CD4-positive, alpha-beta T cell treated with Interferon alpha-2 for 1 hour (primary cell): Measurements from ENCODE around the gene ACOT8.
"Not testable (repeated sequence)": the region's sequence is repeated elsewhere in the genome, so short reads cannot be mapped to it uniquely, and the experiment has no call there.

Experiments used
- DNase-seq, 2 donors: peaks; one replicate each; pipeline ENCODE4 v3.0.0-alpha.2; 2020 to 2022

ACOT8 gene

DNA sequence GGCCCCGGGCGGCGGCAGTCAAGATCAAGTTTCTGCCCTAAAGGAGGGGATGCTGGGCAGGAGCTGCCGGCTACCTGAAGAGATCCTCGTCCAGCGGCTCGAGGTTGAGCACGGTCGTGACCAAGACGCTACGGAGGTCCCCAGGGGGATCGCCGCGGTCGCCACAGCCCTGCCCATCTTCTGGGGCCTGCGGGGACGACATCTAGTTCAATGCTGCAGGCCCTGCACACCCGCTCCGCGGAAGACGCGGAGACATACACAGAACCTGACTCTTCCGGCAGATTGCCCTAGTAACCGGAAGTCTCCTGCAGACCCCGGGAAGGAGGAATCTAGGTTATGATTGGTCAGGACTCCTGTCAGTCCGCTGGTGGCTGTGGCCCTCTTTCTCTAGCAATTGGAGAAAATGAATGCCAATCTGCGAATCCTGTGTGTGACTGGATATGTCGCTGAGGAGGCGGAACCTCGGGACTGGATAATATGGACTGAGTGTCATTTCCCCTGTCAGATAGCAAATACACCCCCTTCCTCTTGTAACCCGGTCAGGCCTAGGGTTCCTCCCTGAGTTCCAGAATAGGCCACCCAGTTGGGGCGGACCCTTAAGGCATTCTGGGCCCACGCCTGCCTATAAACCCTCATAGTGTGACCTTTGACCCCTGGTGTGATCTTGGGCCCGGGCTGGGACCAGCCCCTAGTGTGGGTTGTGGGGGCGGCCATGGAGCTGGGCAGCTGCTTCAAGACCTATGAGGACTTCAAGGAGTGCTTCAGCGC lies at the start of gene ACOT8, which contains the start of gene ZSWIM3:
ACOT8 (minus strand) TSS at position 279 of the 768 bp plus-strand sequence; CDS start at position 202, 77 bp downstream.
ZSWIM3 (plus strand) TSS at position 501 of the 768 bp plus-strand sequence; CDS start at position 713, 212 bp downstream.
- peak; percentile 97 to 100 for DNase-seq

GRCh38 chr20:45905505-45906079 lies 48.4 kb upstream of the ACOT8 start:
- no peak for DNase-seq

GRCh38 chr20:45904583-45905504 lies 47.7 kb upstream of the ACOT8 start:
- DNase-seq: no peak

DNA sequence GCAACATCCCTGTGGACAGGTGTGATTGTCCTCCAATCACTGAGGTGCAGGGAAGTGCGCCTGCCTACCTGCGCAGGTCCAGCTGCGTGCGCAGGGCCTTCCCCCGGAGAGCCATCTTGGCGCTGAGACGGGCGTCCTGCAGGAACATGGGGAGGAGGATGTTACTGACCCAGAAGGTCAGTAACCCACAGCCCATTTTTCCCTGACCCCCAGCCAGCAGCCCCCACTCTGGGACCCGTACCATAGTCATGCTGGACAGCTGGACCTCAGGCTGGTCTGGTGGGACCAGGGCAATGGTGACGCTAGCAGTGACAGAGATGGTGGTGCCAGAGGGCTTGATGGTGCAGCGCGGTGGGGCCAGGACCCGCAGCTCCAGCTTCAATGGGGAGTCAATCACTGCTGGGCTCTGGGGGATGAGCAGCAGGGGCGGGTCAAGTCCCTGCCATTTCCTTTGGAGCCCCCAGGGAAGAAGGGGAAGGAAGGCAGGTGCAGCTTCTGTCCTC lies 45.1 kb upstream of the ACOT8 start:
- no peak for DNase-seq

- DNase-seq: not testable (repeated sequence)
Measured at GRCh38 chr20:45901332-45901731, 44.1 kb upstream of the ACOT8 start.

- no peak for DNase-seq
Measured at GRCh38 chr20:45899046-45899835, 42.0 kb upstream of the ACOT8 start.

DNA sequence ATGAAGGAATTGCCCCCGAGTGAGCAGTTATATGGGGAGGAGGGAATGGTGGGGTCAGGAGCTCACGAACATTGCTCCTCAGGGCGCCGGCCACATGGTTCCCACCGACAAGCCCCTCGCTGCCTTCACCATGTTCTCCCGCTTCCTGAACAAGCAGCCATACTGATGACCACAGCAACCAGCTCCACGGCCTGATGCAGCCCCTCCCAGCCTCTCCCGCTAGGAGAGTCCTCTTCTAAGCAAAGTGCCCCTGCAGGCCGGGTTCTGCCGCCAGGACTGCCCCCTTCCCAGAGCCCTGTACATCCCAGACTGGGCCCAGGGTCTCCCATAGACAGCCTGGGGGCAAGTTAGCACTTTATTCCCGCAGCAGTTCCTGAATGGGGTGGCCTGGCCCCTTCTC lies 41.1 kb upstream of the ACOT8 start:
- no peak for DNase-seq

DNA sequence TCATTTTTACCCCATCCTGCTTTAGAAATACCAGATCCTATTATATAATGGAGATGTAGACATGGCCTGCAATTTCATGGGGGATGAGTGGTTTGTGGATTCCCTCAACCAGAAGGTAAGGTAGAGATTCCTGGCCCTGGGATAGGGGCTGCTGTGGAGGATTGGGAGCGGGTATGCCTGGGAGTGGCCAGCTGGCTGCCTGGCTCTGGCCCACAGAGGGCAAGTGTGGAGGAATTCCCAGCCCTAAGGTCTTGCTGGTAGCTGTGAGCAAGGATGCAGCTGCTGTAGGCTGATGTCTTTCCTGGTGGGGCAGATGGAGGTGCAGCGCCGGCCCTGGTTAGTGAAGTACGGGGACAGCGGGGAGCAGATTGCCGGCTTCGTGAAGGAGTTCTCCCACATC lies 40.5 kb upstream of the ACOT8 start:
- no peak for DNase-seq

- DNase-seq: no peak
Measured at GRCh38 chr20:45897289-45897688, 40.1 kb upstream of the ACOT8 start.

DNA sequence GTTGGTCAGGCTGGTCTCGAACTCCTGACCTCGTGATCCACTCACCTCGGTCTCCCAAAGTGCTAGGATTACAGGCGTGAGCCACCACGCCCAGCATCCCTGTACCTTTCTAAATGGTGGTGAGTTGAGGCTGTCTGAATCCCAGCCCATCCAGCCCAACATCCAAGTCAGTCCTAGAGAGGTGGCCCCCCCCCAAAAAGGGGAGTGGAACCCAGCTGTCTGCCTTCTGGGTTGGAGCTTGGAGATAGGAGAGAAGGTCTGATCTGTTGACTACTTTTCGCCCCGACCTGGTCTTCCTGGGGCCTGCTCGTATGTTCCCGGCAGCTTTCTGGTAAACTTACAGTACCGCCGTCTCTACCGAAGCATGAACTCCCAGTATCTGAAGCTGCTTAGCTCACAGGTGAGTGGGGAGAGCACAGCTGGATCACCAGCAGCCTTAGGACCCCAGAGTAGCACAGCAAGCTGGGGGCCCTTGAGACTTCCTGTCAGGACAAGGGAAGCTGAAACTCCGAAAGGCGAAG lies 39.5 kb upstream of the ACOT8 start:
- DNase-seq: no peak

DNA sequence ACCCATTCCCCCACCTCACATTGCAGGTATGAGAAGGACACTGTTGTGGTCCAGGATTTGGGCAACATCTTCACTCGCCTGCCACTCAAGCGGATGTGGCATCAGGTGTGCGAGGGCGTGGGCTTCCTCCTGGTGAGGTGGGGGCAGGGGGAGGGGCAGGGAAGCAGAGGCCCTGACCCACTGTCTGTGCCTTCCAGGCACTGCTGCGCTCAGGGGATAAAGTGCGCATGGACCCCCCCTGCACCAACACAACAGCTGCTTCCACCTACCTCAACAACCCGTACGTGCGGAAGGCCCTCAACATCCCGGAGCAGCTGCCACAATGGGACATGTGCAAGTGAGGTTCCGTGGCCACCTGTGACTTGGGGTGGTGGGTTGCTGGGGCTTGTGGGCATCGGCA lies 37.6 kb upstream of the ACOT8 start:
- no peak for DNase-seq

GRCh38 chr20:45893831-45894230 lies 36.6 kb upstream of the ACOT8 start:
- DNase-seq: no peak

GRCh38 chr20:45892828-45893500 lies 35.8 kb upstream of the ACOT8 start:
- DNase-seq: peak in 1 of 2 donors; percentile 40

DNA sequence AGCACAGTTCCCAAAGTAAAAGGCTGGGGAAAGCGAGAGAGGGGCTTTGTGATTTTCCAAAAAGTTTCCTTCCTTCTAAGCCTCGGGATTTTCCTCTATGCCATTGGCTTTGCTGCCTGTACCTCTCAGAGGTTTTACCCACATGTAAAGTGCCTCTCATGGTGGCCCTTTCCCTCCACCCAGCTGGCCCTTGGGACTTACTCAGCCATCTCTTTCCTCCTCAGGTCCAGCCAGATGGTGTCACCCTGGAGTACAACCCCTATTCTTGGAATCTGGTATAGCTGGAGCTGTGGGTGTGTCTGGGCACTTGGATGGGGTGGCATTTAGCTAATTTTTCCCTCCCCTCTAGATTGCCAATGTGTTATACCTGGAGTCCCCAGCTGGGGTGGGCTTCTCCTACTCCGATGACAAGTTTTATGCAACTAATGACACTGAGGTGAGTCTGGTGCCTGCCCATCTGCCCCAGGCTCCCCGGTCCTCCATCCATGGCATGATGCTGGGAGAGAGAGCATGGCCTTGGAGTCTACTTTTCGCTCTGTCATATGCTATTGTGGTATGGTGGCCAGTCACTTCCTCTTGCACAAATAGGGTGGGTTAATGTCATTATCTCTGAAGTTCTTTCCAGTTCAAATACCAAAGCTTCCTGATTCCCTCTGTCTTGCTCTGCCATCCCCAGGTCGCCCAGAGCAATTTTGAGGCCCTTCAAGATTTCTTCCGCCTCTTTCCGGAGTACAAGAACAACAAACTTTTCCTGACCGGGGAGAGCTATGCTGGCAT lies 35.0 kb upstream of the ACOT8 start:
- DNase-seq: no peak

GRCh38 chr20:45890985-45891983 lies 34.1 kb upstream of the ACOT8 start, which contains the start of the genes CTSA and NEURL2:
Gene CTSA (plus strand): TSS chr20:45891335. CDS start chr20:45891569, 234 bp downstream.
Gene NEURL2 (minus strand): TSS chr20:45891208. CDS start chr20:45890991, 217 bp downstream.
- DNase-seq: peak; percentile 79 to 85

GRCh38 chr20:45890077-45890984 lies 33.1 kb upstream of the ACOT8 start:
- DNase-seq: peak; percentile 53 to 65

- DNase-seq: no peak
Measured at GRCh38 chr20:45888681-45889080, 31.5 kb upstream of the ACOT8 start.

GRCh38 chr20:45887346-45887715 lies 30.1 kb upstream of the ACOT8 start, which contains the start of gene SPATA25:
Gene SPATA25 (minus strand): TSS chr20:45887622. CDS start chr20:45887590, 32 bp downstream.
- no peak for DNase-seq
